SU-DHL-6 (cell line): ENCODE measurements around the gene ADAM10.

Source experiments
- CTCF ChIP-seq: fragments of 200-600 bp; sonication (generic); IDR thresholded peaks from one replicate; pipeline ENCODE4 v1.5.1; 2017; ENCODE audit warnings: antibody characterized with exemption, mild to moderate bottlenecking, low read length, moderate library complexity; ENCODE audit not compliant: insufficient read depth, poor library complexity, severe bottlenecking
- EZH2phosphoT487 ChIP-seq: fragments of 200-600 bp; sonication (generic), shearing (Covaris generic); conservative IDR thresholded peaks from 2 replicates; pipeline ENCODE4 v1.6.1; 2018; ENCODE audit warnings: mild to moderate bottlenecking, antibody characterized with exemption, low read length, moderate library complexity, mixed read lengths

- TF ChIP-seq CTCF (no peak), EZH2phosphoT487 (no peak)
Observed at GRCh38 chr15:58547628-58548307, 201.7 kb downstream of the ADAM10 start.
